HTR-8/SVneo (cell line): ENCODE measurements around the gene SEMA6A.
A peak's percentile ranks its signal among the peaks of the same experiment; 100 is the strongest.
"Not testable (repeated sequence)": the region's sequence is repeated elsewhere in the genome, so short reads cannot be mapped to it uniquely, and the experiment has no call there.

Experiments
- DNase-seq: peaks from one replicate; pipeline ENCODE4 v3.0.0; 2011; ENCODE audit warnings: low spot score, mixed read lengths; ENCODE audit not compliant: insufficient read length
- FAIRE-seq: peaks from 2 replicates; lab custom pipeline; 2011; peaks lifted over from hg19 to GRCh38; lab: Jason Lieb, UNC

SEMA6A gene

DNA sequence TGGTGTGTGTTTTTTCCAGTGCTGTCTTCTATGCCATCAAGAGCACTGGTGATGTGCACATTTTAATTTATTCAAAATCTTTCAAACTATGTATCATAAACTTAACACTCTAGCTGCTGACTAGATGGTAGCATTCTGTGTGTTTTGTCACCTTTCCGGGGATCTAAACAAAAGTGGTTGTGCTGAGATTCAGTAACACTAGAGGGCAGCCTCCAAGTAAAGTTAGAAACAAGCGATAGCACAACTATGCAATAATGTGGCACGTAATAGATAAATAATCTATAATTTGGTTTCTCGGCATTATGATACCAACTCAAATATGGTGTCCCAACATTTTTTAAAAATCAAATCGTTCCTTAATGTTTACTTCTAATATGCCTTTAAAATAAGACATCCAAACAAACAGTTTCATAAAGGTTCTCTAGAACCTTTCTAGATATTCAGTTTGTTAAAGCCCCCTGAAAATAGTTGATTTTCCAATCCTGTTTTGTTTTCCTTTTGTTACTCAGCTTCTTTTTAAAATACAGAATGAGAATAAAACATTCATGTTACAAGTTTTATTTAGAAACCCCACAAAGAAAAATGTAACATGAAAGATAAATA, 16.9 kb downstream of the SEMA6A start:
- FAIRE-seq (no peak), DNase-seq (peak; percentile 5)

DNA sequence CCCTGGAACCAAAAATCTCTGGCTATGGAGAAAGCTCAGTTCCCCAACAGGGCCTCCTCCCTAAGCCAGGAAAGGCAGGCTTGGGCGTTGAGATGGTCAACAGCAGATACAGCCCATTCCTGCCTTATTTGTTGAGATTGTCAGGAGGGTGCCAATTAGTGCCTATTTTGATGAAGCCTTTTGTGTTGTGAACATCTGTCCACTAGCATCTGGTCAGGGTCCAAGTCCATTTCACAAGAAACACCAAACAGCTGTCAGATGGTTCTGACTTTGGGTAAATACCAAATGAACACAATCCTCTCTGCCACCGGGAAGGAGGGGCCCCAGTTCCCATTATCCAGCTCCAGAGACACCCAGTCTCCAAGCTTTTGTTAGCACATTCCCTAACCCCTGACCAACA, 19.9 kb downstream of the SEMA6A start:
- FAIRE-seq (no peak), DNase-seq (no peak)

DNA sequence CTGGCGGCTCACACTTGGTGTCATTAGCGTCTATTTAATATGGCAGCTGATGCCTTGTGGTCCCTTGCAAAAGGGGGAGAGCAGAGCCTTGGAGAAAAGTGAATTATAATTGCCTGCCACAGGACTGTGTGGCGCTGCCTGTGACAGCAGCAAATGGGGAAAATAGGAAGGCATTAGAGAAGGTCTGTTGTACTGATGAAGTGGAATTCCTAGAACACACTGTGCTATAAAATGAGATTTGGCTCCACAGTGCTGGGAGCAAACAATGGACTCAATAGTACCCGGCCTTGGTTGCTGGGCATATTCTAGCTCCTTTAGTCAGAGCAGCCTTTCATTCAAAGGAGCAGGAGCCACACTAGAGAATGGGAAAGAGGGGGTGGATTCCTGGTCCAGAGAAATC, 21.3 kb downstream of the SEMA6A start:
- FAIRE-seq, result no peak
- no peak for DNase-seq

DNA sequence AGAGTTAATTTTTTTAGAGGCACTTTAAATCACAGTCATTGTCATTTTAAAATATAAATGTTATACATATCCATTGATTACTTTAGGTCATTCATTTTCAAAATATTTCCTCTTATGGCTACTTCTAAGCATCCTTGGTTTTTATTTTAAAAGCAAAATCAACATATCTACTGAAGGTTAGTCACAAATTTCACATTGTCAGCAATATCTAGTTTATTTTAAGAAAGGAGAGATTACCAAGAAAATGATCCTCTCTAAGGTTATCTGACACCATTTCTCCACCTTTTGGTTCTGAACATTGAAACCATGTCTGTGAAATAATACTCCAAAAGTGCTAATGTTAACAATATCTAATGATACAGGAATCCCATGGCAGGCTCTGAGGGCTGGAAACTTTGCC, 24.5 kb downstream of the SEMA6A start:
- FAIRE-seq (no peak), DNase-seq (no peak)

DNA sequence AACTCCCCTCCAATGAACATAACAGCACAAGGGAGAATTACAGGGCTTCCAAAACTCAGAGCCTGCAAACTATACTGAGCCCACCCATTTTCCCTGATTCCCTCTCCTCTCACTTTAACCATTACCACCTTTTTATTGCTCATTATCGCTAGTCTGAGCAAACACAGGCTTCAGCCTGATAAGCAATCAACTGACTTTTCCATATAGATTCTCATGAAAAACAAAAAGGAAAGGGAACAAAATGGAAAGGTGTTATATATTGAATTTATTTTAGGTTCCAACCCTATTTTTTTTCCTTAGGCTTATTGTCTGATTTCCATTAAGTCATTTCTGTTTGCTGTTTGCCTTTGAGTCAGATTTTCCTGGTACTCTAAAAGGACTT, 27.9 kb downstream of the SEMA6A start:
- DNase-seq, result no peak
- FAIRE-seq, result no peak

DNA sequence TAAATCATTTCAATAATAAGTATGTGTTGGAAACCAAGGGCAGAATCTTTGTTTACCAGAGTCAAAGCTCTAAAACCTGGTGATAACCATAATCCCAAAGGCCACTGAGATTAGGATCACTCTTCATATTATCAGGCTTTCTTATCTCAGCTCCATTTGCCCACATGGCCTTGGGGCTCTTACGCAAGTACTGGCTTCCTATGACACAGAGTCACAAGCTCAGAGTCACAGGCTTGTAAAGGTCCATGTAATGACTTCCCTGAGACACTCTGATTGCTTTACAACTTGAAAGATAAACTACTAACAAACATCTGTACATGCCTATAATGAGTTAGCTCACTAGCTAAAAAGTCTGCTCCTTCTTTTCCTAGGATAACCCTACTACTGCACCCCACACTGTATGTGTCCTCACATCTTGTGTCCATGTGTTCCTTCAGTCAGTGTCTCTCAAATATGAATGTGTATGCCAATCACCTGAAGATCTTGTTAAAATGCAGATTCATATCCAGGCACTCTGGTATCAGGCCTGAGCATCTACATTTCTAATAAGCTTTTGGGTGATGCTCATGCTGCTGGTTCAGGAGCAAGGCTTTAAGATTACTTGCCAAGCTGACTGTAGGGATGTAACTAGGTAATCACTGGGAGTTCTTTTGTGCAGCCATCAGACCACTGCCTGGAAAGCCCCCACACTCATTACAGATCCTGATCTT, 28.4 kb downstream of the SEMA6A start:
- FAIRE-seq, result no peak

DNA sequence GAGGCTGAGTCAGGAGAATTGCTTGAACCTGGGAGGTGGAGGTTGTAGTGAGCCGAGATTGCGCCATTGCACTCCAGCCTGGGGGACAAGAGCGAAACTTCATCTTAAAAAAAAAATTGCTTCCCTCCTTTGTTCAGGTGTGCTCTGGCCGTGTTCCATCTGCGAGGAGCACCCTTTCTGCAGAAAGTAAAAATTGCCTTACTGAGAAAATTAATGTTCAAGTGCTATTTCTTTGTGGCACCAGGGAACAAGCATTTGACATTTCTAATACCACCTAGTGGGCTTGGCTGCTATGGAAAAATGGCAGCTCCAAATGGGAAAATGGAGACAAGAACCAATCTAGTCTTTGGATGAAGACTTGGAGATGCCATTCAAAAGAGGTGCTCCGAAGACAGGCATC, 29.2 kb downstream of the SEMA6A start:
- not testable (repeated sequence) for FAIRE-seq, DNase-seq

More for the DNA sequence above, 28.4 kb downstream of the SEMA6A start:
- no peak for DNase-seq

DNA sequence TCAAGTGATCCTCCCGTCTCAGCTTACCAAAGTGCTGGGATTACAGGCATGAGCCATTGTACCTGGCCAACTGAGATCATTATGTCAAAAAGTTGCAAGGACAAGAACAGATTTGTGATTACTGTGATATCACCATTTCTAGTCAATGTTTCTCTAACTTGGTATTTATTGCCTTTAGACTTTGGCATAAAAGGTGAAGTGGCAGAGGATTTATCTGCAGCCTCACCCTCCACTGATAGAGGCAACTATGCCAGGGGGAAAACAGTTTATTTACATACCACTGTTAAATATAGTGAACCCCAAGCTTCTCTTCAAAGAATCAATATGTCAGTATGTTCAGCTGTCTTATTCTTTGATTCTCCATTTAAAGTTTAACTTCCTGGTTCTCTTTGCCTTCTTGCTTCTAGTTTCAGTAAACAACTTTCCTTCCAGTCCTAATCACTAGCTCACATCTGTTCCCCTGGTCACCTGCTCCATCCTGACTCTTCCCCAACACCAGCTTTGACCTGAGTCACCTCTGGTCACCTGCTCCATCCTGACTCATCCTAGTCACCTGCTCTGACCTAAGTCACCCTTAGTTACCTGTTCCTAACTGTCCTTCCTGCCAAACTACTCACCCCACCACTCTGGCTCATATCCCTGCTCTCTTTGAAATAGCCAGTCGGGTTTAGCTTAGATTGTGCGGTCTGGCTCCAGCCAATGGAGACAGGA, 29.9 kb downstream of the SEMA6A start:
- DNase-seq (no peak), FAIRE-seq (no peak)

DNA sequence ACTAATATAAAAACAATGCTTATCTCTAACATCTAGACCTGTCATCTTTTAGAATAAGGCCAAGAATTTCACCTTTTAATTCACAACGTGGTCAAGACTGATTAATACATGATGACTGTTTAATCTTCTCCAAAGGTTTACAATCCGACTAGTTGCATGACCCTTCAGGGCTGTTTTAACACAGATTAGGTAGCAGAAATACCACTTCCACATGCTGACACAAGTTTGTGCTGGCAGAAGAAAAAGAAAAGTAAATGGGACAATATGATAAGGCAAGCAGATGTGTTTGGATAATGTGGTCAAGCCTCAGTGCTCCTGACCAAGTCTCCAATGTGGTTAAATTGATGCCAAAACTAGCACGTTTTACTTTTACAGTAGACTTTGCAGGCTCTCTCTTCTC, 31.1 kb downstream of the SEMA6A start:
- DNase-seq (no peak), FAIRE-seq (no peak)

DNA sequence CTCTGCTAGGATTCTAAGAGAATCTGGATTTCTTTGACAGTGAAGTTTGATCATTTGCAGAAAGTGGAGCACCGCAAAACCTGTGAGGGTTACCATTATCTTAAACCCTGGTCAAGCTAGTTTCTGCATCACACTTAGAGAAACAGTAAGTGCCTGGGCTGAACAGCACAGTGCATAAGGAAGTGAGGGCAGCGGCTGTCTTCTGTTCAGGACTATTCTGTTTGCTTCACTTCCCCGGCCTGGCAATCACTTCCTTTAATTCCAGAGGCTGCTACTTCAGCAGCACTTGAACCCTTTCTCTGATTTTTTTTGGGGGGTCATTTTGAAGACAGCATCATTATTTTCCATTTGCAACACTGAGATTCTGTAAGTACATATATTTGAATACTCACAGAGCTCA, 32.0 kb downstream of the SEMA6A start:
- no peak for DNase-seq
- FAIRE-seq, result no peak

DNA sequence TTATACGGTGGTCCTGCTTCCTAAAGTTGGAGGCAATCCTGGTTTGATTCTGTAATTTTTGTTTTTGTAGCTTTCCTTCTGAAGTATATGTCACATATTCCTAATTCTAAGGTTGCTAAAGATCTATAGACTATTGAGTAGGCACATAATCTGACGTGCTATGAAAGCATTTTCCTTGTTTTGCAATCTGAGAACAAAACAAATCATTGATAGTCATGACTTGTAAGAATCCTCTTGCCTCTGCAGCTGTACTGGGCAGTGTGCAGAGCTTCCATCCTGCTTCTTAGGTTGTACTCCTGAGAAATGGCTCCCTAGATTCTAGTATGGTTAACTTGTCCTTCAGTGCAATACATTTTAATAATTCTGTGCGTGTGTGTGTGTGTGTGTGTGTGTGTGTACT, 35.4 kb downstream of the SEMA6A start:
- DNase-seq (no peak), FAIRE-seq (no peak)

DNA sequence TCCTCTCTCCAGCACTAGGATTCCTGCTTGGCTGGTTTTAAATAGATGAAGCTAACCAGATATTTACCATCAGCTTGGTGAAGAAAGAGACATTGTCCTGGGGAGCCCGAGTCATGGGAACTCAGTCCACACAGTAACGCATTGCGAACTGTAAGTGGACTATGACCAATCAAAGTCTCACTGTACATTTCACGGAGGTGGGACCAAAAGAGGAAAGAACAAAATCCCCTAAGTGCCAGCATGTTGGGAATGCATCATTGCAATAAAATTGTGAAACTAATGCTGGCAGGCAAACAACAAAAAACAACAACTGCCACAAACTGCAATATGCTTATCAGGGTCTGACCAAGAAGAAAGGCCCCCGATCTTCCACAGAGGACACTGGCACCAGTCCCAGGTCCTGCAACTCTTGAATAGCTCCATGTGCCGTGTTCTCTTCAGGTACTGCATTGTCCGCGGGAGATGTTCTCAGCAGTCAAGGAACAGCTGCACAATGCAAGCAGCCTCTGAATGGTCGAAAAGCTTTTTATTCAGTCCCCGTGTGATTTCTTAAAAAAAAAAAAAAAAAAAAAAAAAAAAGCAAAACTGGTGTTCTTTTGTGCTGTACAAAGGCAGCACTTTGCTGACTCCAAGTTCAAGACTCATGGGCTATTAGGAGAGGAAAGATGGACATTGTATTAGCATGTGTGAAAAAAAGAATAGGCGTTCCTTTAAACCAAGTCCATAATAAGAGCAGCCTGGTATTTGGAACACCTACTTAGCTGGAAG, 38.1 kb downstream of the SEMA6A start:
- no peak for DNase-seq
- FAIRE-seq, result no peak

DNA sequence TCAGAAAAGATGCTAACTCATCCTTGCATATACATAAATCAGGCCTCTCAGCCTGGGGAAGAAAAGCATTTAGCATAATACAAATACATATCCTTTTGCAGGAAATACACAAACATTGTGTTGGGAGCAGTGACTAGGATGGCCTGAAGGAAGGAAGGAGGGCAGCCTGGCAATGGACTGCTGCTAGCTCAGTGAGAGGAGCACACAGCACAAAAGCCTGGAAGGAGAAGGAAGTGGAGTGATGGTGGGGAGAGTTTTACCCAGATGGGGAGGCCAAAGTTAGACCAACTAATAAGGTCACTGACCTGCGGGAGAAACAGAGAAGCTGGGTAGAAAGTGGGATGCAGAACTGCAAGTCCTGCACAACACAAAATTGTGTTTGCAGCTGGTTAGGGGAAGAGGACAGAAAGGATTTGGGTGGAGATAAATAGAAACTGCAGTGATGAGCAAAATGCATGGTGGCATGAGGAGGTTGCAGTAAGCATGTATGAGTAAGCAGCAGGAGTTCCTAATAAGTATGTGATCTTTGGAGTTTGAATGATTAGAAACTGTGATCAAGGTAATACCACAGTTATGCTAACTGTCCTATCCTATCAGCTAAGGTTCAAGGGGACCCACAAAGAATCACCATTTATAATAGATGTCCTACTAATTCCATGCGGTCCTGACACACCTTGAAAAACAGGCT, 39.5 kb downstream of the SEMA6A start:
- FAIRE-seq (no peak), DNase-seq (no peak)

DNA sequence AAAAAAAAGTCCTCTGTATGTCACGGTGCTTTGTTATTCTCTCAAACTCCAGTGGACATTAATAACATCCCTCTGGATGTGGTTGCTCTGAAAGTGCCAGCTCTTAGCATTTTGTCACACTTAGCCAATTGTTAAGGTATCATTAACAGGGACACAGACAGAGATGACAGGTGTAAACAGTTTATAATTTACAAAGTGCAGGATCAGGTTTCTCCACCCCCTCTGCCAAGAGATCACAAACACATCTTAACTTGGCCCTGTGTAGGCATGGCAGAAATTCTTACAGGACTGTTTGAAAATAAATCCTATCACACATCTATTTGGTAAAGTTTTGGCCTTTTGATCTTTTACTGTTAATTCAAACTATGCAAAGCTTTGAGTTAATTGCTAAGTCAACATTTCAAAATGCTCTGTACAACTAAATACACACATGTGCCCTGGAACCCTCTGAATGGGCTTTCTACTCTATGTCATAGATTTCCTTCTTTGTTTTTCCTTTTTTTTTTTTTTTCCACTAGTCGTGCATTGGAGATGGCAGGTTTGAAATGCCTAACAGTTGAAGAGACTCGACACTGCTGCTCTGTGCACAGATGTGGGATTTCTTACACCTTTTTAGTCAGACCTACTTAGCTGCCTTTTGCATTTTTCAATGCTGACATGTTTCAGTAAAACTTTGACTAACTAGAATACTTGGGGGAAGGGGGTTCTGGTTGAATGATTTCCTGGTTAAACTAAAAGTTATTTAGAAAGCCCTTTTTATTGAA, 41.7 kb downstream of the SEMA6A start:
- FAIRE-seq (no peak), DNase-seq (no peak)

DNA sequence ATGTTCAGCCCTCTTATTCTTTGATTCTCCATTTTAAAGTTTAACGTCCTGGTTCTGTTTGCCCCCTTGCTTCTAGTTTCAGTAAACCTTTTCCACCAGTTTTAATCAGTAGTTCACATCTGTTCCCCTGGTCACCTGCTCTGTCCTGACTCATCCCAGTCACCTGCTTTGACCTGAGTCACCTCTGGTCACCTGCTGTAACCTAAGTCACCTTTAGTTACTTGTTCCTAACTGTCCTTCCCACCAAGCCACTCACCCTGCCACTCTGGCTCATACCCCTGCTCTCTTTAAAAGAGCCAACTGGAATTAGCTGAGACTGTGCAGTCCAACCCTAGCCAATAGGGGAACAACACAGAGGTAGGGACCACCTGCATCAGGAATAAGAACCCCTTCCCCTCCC, 43.0 kb downstream of the SEMA6A start:
- no peak for FAIRE-seq
- DNase-seq, result no peak

DNA sequence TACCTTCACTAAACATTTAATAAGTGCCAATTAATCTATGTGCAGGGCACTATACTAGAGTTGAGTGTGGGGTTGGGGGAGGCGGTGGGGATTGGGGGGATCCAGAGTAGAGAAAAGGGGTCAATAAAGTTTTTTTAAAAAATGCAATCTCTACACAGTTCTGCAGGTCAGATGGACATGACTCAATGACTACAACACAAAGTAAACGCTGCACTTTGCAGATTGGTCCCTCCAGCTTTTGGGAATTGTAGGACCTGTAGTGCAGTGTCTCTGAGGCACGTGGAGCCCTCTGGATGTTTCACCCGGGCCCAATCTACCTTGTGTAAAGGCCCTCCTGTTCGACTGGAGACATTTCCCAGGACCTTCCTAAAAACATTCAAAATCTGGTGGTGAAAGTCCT, 43.5 kb downstream of the SEMA6A start:
- FAIRE-seq (no peak), DNase-seq (no peak)

DNA sequence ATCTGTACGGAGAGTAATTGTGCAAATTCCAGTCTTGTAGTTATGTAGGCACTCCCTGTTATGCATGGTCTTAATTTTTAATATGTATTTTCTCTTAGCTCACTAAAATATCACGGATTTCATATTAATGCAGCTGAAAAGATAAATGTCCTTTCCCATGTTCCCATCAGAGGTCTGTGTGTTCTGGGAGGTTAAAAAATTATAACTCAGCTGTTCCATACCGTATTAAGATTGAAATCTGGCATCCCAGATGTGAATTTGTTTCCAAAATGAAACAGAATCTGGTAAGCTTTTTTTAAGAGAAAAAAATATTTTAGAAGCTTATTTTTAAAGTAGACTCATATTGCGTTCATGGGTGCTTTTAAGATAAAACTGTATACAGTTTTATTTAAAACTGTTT, 44.3 kb downstream of the SEMA6A start:
- FAIRE-seq (no peak), DNase-seq (no peak)

DNA sequence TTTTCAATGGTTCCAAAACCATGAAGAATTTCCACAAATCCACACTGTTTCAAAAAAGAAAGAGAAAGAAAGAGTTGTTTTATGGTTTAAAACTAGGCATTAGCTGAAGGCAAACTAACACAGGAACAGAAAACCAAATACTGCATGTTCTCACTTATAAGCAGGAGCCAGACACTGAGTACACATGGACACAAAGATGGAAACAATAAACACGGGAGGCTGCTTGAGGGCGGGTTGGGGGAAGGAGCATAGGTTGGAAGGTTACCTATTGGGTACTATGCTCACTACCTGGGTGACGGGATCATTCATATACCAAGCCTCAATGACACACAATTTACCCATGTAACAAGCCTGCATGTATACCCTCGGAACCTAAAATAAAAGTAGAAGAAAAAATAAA, 45.0 kb downstream of the SEMA6A start:
- FAIRE-seq, result no peak
- no peak for DNase-seq

DNA sequence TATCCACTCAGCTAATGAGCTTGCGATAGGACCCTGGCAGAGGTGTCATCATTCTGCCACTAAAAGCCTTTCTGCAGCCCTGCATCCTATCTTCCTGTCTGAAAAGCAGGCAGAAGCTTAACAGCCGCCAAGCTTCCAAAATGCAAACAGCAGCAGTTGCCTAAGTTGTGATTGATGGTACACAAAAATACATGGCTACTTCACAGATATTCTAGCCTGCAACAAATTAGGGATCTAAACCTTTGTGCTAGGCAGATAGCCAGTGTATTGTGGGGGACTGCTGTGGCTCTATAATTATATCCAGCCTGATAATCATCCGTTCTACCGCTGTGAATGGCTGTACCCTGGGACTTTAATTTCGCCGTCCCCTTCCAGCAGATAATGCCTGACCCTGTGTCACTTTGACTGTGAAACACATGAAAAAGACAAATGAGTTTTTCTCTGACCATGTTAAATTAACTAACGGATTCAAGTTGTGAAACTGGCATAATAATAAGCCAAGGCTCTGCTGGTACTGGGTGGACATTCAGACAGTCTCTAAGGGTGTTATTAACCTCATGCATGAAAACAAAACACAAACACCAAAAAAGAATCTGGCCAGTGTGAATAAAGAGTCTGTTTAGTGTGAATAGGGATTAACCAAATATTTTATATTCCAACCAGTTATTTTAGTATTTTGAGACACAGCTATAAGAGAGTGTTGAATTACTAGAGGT, 45.9 kb downstream of the SEMA6A start:
- FAIRE-seq (no peak), DNase-seq (no peak)
